K562 (cell line): Measurements from ENCODE around the gene DHDDS. TPM values are rescaled to one million over a fixed set of nuclear protein-coding genes. Genes with fewer than 3 reads are reported as not detected.

ENCODE experiments used
- CBX8 ChIP-seq: fragments of 200-600 bp; sonication (generic); IDR thresholded peaks from 2 replicates; pipeline ENCODE4 v1.6.1; 2012; ENCODE audit warnings: borderline replicate concordance, mixed run types, low read depth, mild to moderate bottlenecking, moderate library complexity, mixed read lengths, low read length, control low read depth, inconsistent platforms; ENCODE audit not compliant: poor library complexity, severe bottlenecking; ENCODE audit errors: extremely low read depth
- GTF2E2 ChIP-seq: fragments of 200-800 bp; sonication (Bioruptor generic); IDR thresholded peaks from 2 replicates; pipeline ENCODE4 v1.6.1; 2016; ENCODE audit warnings: missing genetic modification characterization, missing compliant biosample characterization
- HMGN3 ChIP-seq: IDR thresholded peaks from 2 replicates; pipeline ENCODE4 v1.6.1; 2011; ENCODE audit warnings: borderline replicate concordance, low read depth, mild to moderate bottlenecking, mixed read lengths, low read length; ENCODE audit not compliant: insufficient read length; ENCODE audit errors: extremely low read depth
- HOMEZ ChIP-seq: fragments of 250-450 bp; sonication (Bioruptor Pico); IDR thresholded peaks from 2 replicates; pipeline ENCODE4 v1.4.0; 2020; ENCODE audit warnings: mild to moderate bottlenecking, moderate library complexity
- HOXB6 ChIP-seq: fragments of 250-450 bp; sonication (Bioruptor Pico); IDR thresholded peaks from 2 replicates; pipeline ENCODE4 v1.5.1; 2022; ENCODE audit warnings: mild to moderate bottlenecking, borderline replicate concordance
- IFI16 ChIP-seq: fragments of 250-450 bp; sonication (Bioruptor Pico); IDR thresholded peaks from 2 replicates; pipeline ENCODE4 v2.1.2; 2022; ENCODE audit warnings: mild to moderate bottlenecking, inconsistent platforms
- PCBP1 ChIP-seq: fragments of 200-400 bp; formaldehyde crosslinking; IDR thresholded peaks from 2 replicates; pipeline ENCODE4 v1.6.1; 2018; ENCODE audit warnings: mild to moderate bottlenecking, low read depth, low read length; ENCODE audit not compliant: poor library complexity, severe bottlenecking
- POLR2AphosphoS2 ChIP-seq: IDR thresholded peaks from 2 replicates; pipeline ENCODE4 v1.6.1; 2012; ENCODE audit warnings: low read length, improper control_type of control experiment
- RBFOX2 ChIP-seq: fragments of 200-400 bp; formaldehyde crosslinking; IDR thresholded peaks from 2 replicates; pipeline ENCODE4 v1.6.1; 2017; ENCODE audit warnings: low read depth, mild to moderate bottlenecking, low read length, moderate library complexity
- RBM22 ChIP-seq: fragments of 200-400 bp; formaldehyde crosslinking; IDR thresholded peaks from 2 replicates; pipeline ENCODE4 v1.6.1; 2018; ENCODE audit warnings: low read length, low read depth; ENCODE audit not compliant: poor library complexity, severe bottlenecking
- SREBF1 ChIP-seq: fragments of 150-350 bp; IDR thresholded peaks from 2 replicates; pipeline ENCODE4 v1.6.1; 2014; ENCODE audit warnings: antibody characterized with exemption, low read depth, low read length, borderline replicate concordance
- TAF7 ChIP-seq: fragments of 450-650 bp; IDR thresholded peaks from 2 replicates; pipeline ENCODE4 v1.6.1; 2016; ENCODE audit warnings: missing genetic modification characterization, missing compliant biosample characterization
- TBL1XR1 ChIP-seq, 2 experiments: IDR thresholded peaks; 2 replicates each; pipeline ENCODE4 v1.6.1; 2012; ENCODE audit warnings: improper control_type of control experiment in 2 of 2, low read length in 2 of 2, mild to moderate bottlenecking in 1 of 2
- TCF3 ChIP-seq: sonication (generic); formaldehyde crosslinking; IDR thresholded peaks from 2 replicates; pipeline ENCODE4 v1.4.0; 2020; ENCODE audit warnings: mild to moderate bottlenecking, missing genetic modification reagents
- TFAM ChIP-seq: fragments of 250-450 bp; sonication (Bioruptor Pico); conservative IDR thresholded peaks from 2 replicates; pipeline ENCODE4 v1.5.0; 2021; ENCODE audit warnings: mild to moderate bottlenecking, moderate library complexity
- THRB ChIP-seq: fragments of 450-650 bp; formaldehyde crosslinking; conservative IDR thresholded peaks from 2 replicates; pipeline ENCODE4 v1.4.0; 2022; ENCODE audit warnings: mild to moderate bottlenecking, missing genetic modification characterization
- TRIM24 ChIP-seq, 2 experiments: fragments of 450-650 bp; IDR thresholded peaks; 2 replicates each; pipeline ENCODE4 v1.6.1; 2016
- XRCC3 ChIP-seq: fragments of 450-650 bp; IDR thresholded peaks from 2 replicates; pipeline ENCODE4 v1.6.1; 2017; ENCODE audit warnings: mild to moderate bottlenecking, moderate library complexity
- ZNF134 ChIP-seq: fragments of 250-450 bp; sonication (Bioruptor Pico); conservative IDR thresholded peaks from 2 replicates; pipeline ENCODE4 v1.4.0; 2020
- ZNF165 ChIP-seq: fragments of 250-450 bp; sonication (Bioruptor Pico); IDR thresholded peaks from 2 replicates; pipeline ENCODE4 v1.4.0; 2020; ENCODE audit warnings: borderline replicate concordance
- ZNF277 ChIP-seq: fragments of 250-450 bp; sonication (Bioruptor Pico); IDR thresholded peaks from 2 replicates; pipeline ENCODE4 v1.8.0; 2022; ENCODE audit warnings: inconsistent platforms, mild to moderate bottlenecking, moderate library complexity, borderline replicate concordance
- polyA plus RNA-seq, 8 experiments: library from polyadenylated mRNA; depleted of rRNA in 4 of 8; stranded (reverse) in 5 of 8; unstranded in 3 of 8; fragments of >200 nt; fragmentation: Nextera tagmentation in 2 of 8; fragmentation: Illumina TruSeq in 1 of 8; extraction: Ambion mirVana in 2 of 8; extraction: Trizol in 1 of 8; gene quantifications; 2 replicates each; pipeline versions ENCODE4 v1.2.1 to v1.2.3, GENCODE V29; 2011 to 2014; ENCODE audit warnings: inconsistent platforms in 1 of 8, missing spikeins in 1 of 8
- total RNA-seq, 7 experiments: library from RNA; depleted of rRNA in 6 of 7; stranded (reverse); fragments of >200 nt in 6 of 7; fragmentation: Illumina TruSeq in 2 of 7; extraction: Trizol in 2 of 7; gene quantifications; 2 replicates each; pipeline versions ENCODE4 v1.2.1 to v1.2.3, GENCODE V29; 2011 to 2021; ENCODE audit warnings: low replicate concordance in 1 of 7
- TF ChIP-seq, protein P1 (sequence below): sonication (generic); formaldehyde crosslinking; IDR thresholded peaks from 2 replicates; pipeline ENCODE4 v1.8.0; 2022; ENCODE audit warnings: mild to moderate bottlenecking, missing genetic modification reagents
- TF ChIP-seq, protein P2 (sequence below): sonication (generic); formaldehyde crosslinking; IDR thresholded peaks from 2 replicates; pipeline ENCODE4 v1.8.1; 2022; ENCODE audit warnings: missing genetic modification reagents

DHDDS gene
- total and polyA plus RNA-seq, 9 of the 15 experiments (the other 6 are each of a cell fraction or from before 2014, with no cell fraction given): 33.3 to 55.0 (median 44.3) TPM

- TF ChIP-seq GTF2E2 (tag) (no peak), HOXB6 (CRISPR knock-in tag) (no peak), PCBP1 (no peak), ZNF165 (CRISPR knock-in tag) (no peak), RBM22 (no peak), TFAM (CRISPR knock-in tag) (no peak), RBFOX2 (no peak), XRCC3 (no peak), SREBF1 (no peak), IFI16 (CRISPR knock-in tag) (no peak), CBX8 (no peak), HMGN3 (no peak), TCF3 (CRISPR knock-in tag) (peak; percentile 47; the same call in 1 of the 2 replicates), ZNF134 (CRISPR knock-in tag) (no peak), TAF7 (tag) (no peak), ZNF277 (CRISPR knock-in tag) (no peak), TRIM24 (IDR thresholded peaks at IDR 0.05) (peak; percentile 70 to 92; a peak in 3 of 4 replicates), POLR2AphosphoS2 (no peak), THRB (CRISPR knock-in tag) (no peak), TBL1XR1 (IDR thresholded peaks at IDR 0.05; ENCODE audit: low read length in 2 of 2) (peak in 1 of 2 experiments; percentile 59; a peak in 1 of 4 replicates), HOMEZ (CRISPR knock-in tag) (no peak)
- TF ChIP-seq, protein P1, sequence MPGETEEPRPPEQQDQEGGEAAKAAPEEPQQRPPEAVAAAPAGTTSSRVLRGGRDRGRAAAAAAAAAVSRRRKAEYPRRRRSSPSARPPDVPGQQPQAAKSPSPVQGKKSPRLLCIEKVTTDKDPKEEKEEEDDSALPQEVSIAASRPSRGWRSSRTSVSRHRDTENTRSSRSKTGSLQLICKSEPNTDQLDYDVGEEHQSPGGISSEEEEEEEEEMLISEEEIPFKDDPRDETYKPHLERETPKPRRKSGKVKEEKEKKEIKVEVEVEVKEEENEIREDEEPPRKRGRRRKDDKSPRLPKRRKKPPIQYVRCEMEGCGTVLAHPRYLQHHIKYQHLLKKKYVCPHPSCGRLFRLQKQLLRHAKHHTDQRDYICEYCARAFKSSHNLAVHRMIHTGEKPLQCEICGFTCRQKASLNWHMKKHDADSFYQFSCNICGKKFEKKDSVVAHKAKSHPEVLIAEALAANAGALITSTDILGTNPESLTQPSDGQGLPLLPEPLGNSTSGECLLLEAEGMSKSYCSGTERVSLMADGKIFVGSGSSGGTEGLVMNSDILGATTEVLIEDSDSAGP (CRISPR knock-in tag): no peak
- TF ChIP-seq, protein P2, sequence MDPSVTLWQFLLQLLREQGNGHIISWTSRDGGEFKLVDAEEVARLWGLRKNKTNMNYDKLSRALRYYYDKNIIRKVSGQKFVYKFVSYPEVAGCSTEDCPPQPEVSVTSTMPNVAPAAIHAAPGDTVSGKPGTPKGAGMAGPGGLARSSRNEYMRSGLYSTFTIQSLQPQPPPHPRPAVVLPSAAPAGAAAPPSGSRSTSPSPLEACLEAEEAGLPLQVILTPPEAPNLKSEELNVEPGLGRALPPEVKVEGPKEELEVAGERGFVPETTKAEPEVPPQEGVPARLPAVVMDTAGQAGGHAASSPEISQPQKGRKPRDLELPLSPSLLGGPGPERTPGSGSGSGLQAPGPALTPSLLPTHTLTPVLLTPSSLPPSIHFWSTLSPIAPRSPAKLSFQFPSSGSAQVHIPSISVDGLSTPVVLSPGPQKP (CRISPR knock-in tag): no peak
Measured at GRCh38 chr1:26387447-26387846, 44.7 kb upstream of the DHDDS start (continued).
